NT2/D1 (cell line): ENCODE results near the gene FCER1G.
"Not testable (repeated sequence)": the region's sequence is repeated elsewhere in the genome, so short reads cannot be mapped to it uniquely, and the experiment has no call there.

ENCODE experiments used
- DNase-seq: peaks from one replicate; pipeline ENCODE4 v3.0.0-alpha.2; 2011; ENCODE audit warnings: low read depth, low spot score
- H3K27me3 ChIP-seq: 2 replicates; pipeline ENCODE4 v1.6.0; 2011; ENCODE audit warnings: mild to moderate bottlenecking; ENCODE audit not compliant: insufficient read length, insufficient read depth
- H3K36me3 ChIP-seq: 2 replicates; pipeline ENCODE4 v1.6.1; 2011; ENCODE audit warnings: mild to moderate bottlenecking, low read length, mixed read lengths; ENCODE audit not compliant: insufficient read depth, insufficient read length
- H3K4me1 ChIP-seq: 2 replicates; pipeline ENCODE4 v1.5.1; 2011; ENCODE audit not compliant: insufficient read depth, insufficient read length
- H3K4me3 ChIP-seq: 2 replicates; pipeline ENCODE4 v1.5.1; 2011; ENCODE audit warnings: low read depth; ENCODE audit not compliant: insufficient read length
- H3K9ac ChIP-seq: 2 replicates; pipeline ENCODE4 v1.6.0; 2011; ENCODE audit warnings: low read depth; ENCODE audit not compliant: insufficient read length
- H3K9me3 ChIP-seq: 2 replicates; pipeline ENCODE4 v1.5.1; 2011; ENCODE audit warnings: mild to moderate bottlenecking, low read length; ENCODE audit not compliant: insufficient read depth
- SUZ12 ChIP-seq: IDR thresholded peaks from 2 replicates; pipeline ENCODE4 v1.6.1; 2011; ENCODE audit not compliant: insufficient read length, insufficient read depth; ENCODE audit errors: extremely low read depth
- YY1 ChIP-seq: IDR thresholded peaks from 2 replicates; pipeline ENCODE4 v1.6.1; 2011; ENCODE audit not compliant: insufficient read length, insufficient read depth
- ZNF274 ChIP-seq: IDR thresholded peaks from 2 replicates; pipeline ENCODE4 v1.6.1; 2011; ENCODE audit warnings: mild to moderate bottlenecking, low read depth, low read length

Gene FCER1G

DNA sequence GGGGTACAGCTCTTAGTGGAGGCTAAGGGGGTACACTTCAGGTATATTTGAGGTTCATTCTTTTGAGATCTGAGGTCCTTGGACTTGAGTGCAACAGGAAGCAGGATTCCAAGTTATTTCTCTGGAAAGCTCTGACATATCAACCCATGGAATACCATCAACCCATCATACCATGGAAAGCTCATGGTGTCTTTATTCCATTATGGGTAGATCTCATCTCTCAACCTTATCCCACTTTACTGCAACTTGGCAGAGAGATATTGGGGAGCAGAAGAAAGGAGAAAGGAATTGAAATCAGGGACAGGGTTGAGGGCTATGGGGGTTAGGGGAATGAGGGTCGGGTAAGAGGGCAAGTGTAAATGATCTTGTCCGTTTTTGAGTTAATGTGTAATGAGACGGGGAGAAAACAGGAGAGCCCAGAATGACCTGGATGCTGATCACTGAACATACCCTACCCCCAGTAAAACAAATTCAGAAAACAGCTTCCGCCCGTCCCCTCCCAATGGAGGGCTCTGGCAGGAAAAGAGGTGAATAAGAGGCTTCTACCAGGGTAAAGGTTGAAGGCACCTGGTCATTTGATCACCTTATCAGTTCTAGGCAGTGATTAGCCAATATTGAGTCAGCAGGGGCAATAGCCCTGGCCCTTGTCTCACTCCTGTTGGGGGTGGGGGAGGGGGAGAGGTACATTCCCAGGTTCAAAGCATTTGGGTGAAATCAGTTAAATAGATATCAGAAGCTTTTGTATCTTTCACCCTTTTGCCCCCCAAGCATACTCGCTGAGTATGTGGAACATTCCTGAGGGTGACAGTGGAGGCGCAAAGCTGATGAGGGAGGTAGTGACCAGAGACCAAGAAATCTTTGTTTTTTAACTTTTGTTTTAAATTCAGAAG lies 9.0 kb downstream of the FCER1G start:
- Histone ChIP-seq H3K9ac (no peak overlapping the region), H3K27me3 (no peaks in the 10 kb centered on the region), H3K36me3 (peaks cover 16% of the 10 kb centered on the region), H3K4me1 (peaks cover 16% of the 10 kb centered on the region), H3K4me3 (no peak overlapping the region), H3K9me3 (no peaks in the 10 kb centered on the region)
- TF ChIP-seq YY1: no peak
- DNase-seq: no peak

GRCh38 chr1:161224695-161225087 lies 9.6 kb downstream of the FCER1G start:
- H3K4me3 ChIP-seq, H3K27me3 ChIP-seq, H3K9me3 ChIP-seq, DNase-seq, H3K9ac ChIP-seq: not testable (repeated sequence)
- Histone ChIP-seq H3K36me3 (peaks cover 23% of the 10 kb centered on the region), H3K4me1 (peaks cover 16% of the 10 kb centered on the region)

DNA sequence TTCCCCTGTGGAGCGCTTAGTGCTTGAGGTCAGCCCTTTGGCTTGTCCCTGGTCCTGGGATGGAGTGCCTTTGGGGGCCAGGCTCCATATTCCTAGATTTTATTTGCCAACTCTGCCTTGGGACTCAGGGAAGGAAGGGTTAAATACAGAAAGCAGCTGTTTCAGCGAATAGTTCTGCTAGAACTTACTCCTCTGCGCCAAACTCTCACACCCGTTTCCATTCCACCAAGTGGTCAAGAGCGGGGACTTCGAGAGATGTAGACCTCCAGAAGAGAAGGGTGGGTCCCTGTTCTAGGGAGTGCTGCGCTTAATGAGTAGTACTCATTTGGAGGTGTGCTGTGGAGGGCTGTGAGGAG lies 10.1 kb downstream of the FCER1G start:
- Histone ChIP-seq H3K4me1 (peaks cover 16% of the 10 kb centered on the region), H3K36me3 (peaks cover 27% of the 10 kb centered on the region), H3K9me3 (no peaks in the 10 kb centered on the region), H3K27me3 (no peaks in the 10 kb centered on the region), H3K4me3 (no peak overlapping the region), H3K9ac (no peak overlapping the region)
- no peak for DNase-seq
- no peak for TF ChIP-seq ZNF274

GRCh38 chr1:161225534-161226319 lies 10.6 kb downstream of the FCER1G start, which contains the start of gene TOMM40L:
Gene TOMM40L (plus strand): TSS chr1:161226060. CDS start chr1:161226490, 430 bp downstream.
- DNase-seq: peak; percentile 99
- no peak for TF ChIP-seq SUZ12
- TF ChIP-seq YY1: peak; percentile 100

GRCh38 chr1:161226320-161226711 lies 11.2 kb downstream of the FCER1G start:
- no peak for DNase-seq
- Histone ChIP-seq H3K4me3 (peak overlapping the region; percentile 79), H3K4me1 (peaks cover 16% of the 10 kb centered on the region), H3K36me3 (peaks cover 30% of the 10 kb centered on the region), H3K9ac (peak overlapping the region; percentile 81), H3K9me3 (no peaks in the 10 kb centered on the region), H3K27me3 (no peaks in the 10 kb centered on the region)
- TF ChIP-seq ZNF274 (no peak), YY1 (no peak), SUZ12 (no peak)

More at GRCh38 chr1:161225534-161226319, 10.6 kb downstream of the FCER1G start, which contains the start of gene TOMM40L:
- peak within 1 kb of the TSS; percentile 81 for H3K9ac ChIP-seq
- H3K9me3 ChIP-seq: no peaks in the 10 kb centered on the region
- H3K4me3 ChIP-seq: peak within 1 kb of the TSS; percentile 79
- H3K36me3 ChIP-seq: peaks cover 30% of the 10 kb centered on the region
- H3K27me3 ChIP-seq: no peaks in the 10 kb centered on the region
- peaks cover 16% of the 10 kb centered on the region for H3K4me1 ChIP-seq

- no peak for DNase-seq
- Histone ChIP-seq H3K4me3 (peak overlapping the region; percentile 79), H3K9ac (peak overlapping the region; percentile 81)
Measured at GRCh38 chr1:161226759-161227158, 11.7 kb downstream of the FCER1G start.

DNA sequence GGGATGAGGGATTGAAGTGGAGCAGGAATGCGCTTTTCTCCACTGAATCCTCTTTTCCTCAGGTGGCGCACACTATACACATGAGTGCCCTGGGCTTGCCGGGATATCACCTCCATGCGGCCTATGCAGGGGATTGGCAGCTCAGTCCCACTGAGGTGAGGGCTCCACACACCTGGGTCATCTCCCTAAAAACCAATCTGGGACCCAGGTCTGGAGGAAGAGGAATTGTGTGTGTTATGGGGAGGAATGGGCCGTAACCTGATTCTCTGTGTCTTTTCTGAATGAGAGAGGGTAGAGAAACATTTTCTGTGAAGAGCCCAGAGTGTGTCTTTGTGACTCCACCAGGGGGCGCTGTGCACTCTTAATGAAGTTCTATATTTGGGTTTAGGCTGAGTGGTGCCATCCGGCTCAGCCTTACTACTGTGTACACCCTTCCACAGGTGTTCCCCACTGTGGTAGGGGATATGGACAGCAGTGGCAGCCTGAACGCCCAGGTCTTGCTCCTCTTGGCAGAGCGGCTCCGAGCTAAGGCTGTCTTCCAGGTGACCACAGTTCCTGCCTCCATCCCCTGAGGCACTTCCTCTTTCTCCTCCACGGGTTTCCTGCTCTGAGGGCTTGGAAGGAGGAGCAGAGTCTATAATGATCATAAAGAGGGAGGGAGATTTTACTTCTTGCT lies 12.2 kb downstream of the FCER1G start:
- Histone ChIP-seq H3K4me3 (no peak overlapping the region), H3K9me3 (no peaks in the 10 kb centered on the region), H3K36me3 (peaks cover 30% of the 10 kb centered on the region), H3K9ac (peak overlapping the region; percentile 81), H3K27me3 (no peaks in the 10 kb centered on the region), H3K4me1 (peaks cover 16% of the 10 kb centered on the region)
- TF ChIP-seq SUZ12 (no peak), ZNF274 (no peak), YY1 (no peak)
- peak; percentile 76 for DNase-seq

More at GRCh38 chr1:161226759-161227158, 11.7 kb downstream of the FCER1G start:
- Histone ChIP-seq H3K9me3 (no peaks in the 10 kb centered on the region), H3K27me3 (no peaks in the 10 kb centered on the region), H3K36me3 (peaks cover 30% of the 10 kb centered on the region), H3K4me1 (peaks cover 16% of the 10 kb centered on the region)
- no peak for TF ChIP-seq ZNF274
- TF ChIP-seq YY1: no peak
- no peak for TF ChIP-seq SUZ12
